GM19397 (cell line): ENCODE measurements around the gene CNTNAP2.
"Not testable (repeated sequence)": the region's sequence is repeated elsewhere in the genome, so short reads cannot be mapped to it uniquely, and the experiment has no call there.

Experiments
- ATAC-seq: cut with Tn5 transposase; IDR thresholded peaks from one replicate; pipeline ENCODE4 v1.9.1; 2021; ENCODE audit warnings: mild to moderate bottlenecking, moderate library complexity; ENCODE audit not compliant: unreplicated experiment

CNTNAP2 gene

GRCh38 chr7:147070886-147071285 lies 954.3 kb downstream of the CNTNAP2 start:
- ATAC-seq, result no peak

GRCh38 chr7:147071536-147071935 lies 954.9 kb downstream of the CNTNAP2 start:
- no peak for ATAC-seq

- no peak for ATAC-seq
These were observed 961.7 kb downstream of the CNTNAP2 start for GRCh38 chr7:147078312-147078711.

DNA sequence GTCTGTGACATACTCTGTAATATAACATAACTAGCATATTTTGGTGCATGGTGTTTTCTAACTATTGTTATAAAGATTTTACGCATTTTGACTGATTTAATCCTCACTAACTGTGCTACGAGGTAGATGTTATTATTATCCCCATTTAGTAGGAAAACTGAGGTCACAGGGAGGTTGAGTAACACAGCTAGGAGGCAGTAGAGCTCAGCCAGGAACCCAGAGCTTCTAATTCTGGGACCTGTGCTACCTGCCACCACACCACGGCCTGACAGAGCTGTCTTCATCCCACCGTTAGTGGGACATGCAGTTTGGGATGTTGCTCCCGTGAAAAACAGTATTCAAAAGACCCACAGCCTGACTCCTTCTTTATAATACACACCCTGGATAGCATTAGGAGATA lies 962.5 kb downstream of the CNTNAP2 start:
- no peak for ATAC-seq

DNA sequence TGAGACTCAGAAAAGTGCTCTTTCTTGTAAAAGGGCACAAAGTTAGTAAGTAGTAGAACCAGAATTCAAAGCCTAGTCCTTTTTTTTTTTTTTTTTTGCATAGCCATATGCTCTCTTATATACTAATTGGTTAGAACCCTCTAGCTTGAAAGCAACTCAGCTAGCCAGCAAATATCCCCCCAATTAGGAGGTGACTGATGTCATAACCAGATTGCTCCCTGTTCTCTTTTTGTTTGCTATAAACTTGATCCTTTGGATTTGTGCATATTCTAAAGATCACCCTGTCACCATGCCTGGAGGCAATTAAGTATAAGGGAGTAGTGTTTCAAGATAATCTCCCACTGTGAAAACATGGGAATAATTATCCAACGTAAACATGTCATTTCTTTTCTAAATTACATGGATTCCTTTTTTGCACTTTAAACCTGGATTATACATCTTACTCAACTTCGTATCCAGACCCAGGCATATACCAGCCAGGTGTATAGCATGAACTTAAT lies 963.4 kb downstream of the CNTNAP2 start:
- no peak for ATAC-seq

- ATAC-seq, result no peak
These were observed 964.5 kb downstream of the CNTNAP2 start for GRCh38 chr7:147081117-147081516.

- ATAC-seq, result no peak
These were observed 972.5 kb downstream of the CNTNAP2 start for GRCh38 chr7:147089051-147089461.

- ATAC-seq, result no peak
These were observed 973.0 kb downstream of the CNTNAP2 start for GRCh38 chr7:147089608-147090007.

GRCh38 chr7:147096629-147097028 lies 980.0 kb downstream of the CNTNAP2 start:
- ATAC-seq, result no peak

- no peak for ATAC-seq
These were observed 986.6 kb downstream of the CNTNAP2 start for GRCh38 chr7:147103224-147103623.

GRCh38 chr7:147106746-147107145 lies 990.1 kb downstream of the CNTNAP2 start:
- ATAC-seq, result no peak

DNA sequence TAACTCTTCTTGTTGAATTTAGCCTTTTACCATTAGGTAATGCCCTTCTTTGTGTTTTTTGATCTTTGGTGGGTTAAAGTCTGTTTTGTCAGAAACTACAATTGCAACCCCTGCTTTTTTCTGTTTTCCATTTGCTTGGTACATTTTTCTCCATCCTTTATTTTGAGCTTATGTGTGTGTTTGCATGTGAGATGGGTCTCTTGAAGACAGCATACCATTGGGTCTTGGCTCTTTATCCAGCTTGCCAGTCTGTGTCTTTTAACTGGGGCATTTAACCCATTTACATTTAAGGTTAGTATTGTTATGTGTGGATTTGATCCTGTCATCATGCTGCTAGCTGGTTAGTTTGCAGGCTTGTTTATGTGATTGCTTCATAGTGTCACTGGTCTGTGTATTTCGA lies 997.9 kb downstream of the CNTNAP2 start:
- not testable (repeated sequence) for ATAC-seq

GRCh38 chr7:147136352-147136751 lies 1019.8 kb downstream of the CNTNAP2 start:
- no peak for ATAC-seq

GRCh38 chr7:147145194-147145593 lies 1028.6 kb downstream of the CNTNAP2 start:
- no peak for ATAC-seq

DNA sequence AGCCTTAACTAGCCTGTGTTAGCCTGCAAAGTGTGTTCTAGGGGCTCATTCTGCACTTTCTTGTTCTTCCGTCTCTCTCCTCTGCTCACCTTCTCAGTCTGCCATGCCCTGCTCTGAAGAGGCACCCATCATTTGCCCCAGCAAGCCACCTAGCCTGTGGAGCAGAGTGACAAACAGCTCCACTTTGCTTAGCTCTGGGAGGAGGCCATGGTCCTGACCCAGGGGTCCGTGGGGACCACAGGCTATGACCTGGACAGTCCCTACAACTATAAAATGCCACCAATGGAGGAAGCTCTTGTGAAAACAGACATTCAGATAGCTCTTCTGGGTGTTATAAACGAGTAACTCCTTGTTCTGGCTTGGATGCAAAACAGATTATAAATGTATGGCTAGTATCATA lies 1029.6 kb downstream of the CNTNAP2 start:
- ATAC-seq, result no peak

GRCh38 chr7:147151661-147152060 lies 1035.1 kb downstream of the CNTNAP2 start:
- no peak for ATAC-seq

DNA sequence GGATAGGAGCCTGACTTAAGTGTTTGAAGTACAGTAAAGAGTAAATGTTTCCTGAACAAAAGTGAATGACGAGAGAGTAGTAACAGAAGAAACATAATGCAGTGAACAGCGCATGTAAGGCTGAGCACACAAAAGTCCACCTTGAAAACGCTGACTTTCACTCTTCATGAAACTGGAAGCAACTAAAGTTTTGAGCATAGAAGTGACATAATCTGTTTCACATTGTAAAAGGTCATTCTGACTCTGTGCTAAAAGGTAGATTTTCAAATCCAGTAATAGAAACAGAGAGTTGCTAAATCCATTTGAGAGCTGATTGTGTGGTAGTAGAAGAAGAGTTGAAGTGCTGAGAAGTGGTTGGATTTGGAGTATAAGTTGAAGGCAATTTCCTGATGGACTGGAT lies 1037.0 kb downstream of the CNTNAP2 start:
- no peak for ATAC-seq

DNA sequence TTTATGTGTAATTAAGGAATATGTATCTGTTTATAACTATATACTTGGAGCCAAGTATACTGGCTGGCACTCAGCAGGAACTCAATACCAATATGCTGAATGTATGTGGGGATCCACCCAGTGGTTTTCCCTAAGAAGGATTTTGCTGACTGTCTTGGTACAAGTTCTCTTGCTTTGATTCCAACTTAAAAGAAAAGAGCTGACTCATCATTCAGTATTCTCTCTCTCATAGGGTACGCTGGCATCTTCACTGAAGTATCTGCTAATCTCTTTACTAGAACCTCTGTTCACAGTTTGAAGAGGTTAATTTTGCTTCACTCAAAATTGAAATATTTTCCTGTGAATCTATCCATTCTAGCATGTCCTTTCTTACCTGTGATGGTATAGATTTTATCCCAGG lies 1044.8 kb downstream of the CNTNAP2 start:
- no peak for ATAC-seq

- ATAC-seq, result no peak
These were observed 1053.9 kb downstream of the CNTNAP2 start for GRCh38 chr7:147170341-147171012.

- ATAC-seq, result no peak
These were observed 1054.4 kb downstream of the CNTNAP2 start for GRCh38 chr7:147171013-147171391.

DNA sequence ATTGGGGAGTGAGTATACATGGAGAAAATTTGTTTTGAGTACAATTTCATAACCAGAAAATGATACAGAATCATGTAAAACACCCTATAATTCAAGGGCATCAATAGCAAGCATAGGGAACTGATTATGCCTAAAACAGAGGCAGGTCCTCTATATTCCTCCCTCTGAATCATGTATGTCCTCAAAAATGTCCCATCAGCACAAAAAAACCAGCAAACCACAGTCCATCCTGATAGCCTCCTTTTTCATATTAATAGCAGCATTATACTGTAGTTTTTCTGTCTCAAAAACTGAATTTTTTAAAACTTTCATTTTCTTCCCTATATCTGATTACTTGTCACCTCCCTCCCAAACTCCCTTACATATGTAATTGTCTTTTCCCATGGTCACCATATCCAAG lies 1057.3 kb downstream of the CNTNAP2 start:
- ATAC-seq, result no peak

DNA sequence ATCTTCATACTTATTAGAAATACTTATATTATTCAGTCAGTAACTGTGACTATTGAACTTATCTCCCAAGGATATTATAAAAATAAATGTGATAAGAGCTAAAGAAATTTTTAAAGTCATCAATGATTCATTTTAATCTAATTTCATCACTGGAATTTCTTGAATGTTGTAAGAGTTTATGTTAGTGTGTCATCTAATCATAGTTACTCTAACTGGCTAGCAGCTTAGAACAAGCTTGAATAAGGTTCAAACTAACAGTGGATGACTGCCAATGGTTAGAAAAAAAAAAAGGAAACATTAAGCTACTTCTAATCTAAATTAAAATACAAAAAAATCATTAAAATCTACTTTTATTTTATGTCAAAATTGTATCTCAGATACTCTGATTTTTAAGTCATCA lies 1066.3 kb downstream of the CNTNAP2 start:
- no peak for ATAC-seq

DNA sequence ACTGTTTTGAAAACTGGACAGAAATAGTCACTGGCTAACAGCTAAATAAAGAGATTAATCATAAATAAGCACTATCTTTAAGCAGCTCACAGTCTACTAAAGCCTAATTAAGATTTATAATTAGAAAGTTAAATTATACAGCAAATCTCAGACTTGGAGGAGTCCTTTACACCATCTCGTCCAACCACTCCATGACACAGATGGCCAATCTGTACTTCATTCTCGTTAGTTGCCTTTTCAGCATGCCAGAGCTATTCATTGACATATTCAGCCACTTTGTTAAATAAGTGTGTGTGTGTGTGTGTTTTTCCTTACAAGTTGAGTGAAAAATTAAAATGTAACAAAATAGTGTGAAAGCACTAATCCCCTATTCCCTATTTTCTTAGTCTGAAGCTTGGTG lies 1066.7 kb downstream of the CNTNAP2 start:
- no peak for ATAC-seq
